HG03159 (cell line): ENCODE data around the gene AGAP1.

Experiments
- ATAC-seq: cut with Tn5 transposase; IDR thresholded peaks from one replicate; pipeline ENCODE4 v1.9.1; 2021; ENCODE audit warnings: mild to moderate bottlenecking, moderate library complexity; ENCODE audit not compliant: unreplicated experiment

AGAP1 gene

DNA sequence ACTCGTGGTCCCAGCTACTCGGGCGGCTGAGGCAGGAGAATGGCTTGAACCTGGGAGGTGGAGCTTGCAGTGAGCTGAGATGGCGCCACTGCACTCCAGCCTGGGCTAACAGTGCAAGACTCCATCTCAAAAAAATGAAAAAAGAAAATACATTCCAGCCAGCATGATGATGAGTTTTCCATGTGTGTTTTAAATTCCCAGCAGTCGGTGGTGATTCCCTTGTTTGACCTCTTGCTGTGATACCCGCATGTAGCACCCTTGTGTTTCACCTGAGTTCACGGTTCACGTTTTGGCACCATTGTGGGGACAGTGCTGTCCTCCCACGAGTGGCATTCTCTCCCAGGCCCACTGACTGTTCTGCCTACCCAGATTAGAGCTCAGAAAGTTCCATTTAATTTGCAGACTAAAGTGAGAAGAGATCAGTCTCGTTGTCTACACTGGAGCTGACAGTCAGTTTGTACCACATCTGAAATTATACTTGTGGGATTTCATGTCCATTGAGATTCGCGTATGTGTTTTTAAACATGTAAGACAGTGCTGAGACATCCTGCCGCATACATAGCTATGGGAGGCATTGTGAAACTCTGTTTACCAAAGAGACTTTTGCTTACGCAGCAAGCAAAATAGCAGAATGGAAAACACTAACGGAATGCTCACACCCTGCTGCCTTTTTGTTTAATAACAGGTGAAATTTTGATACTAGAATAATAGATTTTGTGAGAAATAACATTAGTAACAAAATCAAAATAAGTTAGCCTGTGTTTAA is 517.3 kb downstream of the AGAP1 start:
- no peak for ATAC-seq

DNA sequence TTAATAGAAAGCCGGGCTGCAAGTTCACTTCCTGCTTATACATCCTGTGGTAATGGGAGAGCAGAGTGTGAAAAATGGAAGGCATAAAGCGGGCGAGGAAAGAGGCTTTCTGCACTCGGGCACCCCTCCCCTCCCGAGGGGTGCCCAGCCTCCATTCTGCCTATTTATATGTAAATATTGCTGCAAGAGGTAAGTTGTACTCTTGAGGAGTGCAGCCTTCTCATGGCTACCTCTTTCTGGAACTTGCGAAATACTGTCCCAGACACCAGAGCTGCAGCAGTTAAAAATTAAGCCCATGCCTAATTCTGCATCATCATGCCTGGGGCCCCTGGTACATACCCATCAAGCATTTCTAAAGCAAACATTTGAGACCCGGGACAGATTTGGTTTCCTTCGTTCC is 518.3 kb downstream of the AGAP1 start:
- no peak for ATAC-seq

DNA sequence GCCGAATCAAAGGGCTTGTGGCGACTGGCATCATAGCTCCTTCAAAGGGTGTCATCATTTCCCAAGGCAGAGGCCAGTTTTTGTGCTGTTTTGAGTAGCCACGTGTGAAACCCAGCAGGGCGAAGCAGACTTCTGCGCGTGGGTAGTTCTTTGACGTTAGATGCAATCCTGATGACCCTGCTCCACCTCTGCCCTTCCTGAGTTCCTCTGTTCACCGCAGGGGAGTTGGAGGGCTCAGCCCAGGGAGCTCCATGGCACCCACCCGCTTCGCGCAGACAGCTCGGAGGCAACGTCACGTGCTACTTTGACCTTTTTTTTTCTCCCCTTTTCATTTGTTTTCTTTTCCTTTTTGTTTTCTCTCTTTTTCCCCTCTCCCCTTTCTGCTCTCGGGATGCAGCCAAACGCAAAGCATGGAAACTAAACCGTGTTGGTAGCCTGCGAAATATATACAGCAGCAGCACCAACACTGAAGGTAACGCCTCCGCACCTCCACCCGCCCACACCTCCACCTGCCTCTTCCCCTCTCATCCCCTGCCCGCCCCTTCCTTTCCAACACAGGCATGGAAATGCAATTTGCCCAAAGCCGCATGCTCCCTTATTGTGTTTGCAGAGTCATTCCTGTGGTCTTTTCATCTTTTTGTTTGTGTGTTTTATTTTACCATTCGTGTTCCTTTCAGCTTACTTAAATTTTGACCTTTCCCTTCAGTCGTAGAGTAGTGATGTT is 520.7 kb downstream of the AGAP1 start:
- no peak for ATAC-seq

DNA sequence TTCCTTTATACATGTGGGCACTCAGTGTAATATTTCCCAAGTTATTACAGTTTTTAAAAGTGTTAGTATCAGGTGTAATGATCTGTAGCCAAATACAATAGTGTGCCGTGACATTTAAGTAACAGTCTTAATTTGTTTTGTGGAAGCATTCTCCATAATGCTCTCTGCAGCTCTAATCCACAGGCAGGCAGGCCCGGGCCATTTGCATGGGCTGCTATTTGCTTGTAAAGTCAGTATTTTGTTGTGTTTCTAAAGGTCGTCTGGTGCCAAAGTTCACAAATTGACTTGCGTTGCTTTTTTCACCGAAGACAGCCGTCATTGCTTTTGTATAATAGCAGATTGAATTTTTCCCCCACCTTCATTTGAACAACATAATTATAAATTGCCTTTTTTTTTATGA is 521.3 kb downstream of the AGAP1 start:
- ATAC-seq, result no peak

DNA sequence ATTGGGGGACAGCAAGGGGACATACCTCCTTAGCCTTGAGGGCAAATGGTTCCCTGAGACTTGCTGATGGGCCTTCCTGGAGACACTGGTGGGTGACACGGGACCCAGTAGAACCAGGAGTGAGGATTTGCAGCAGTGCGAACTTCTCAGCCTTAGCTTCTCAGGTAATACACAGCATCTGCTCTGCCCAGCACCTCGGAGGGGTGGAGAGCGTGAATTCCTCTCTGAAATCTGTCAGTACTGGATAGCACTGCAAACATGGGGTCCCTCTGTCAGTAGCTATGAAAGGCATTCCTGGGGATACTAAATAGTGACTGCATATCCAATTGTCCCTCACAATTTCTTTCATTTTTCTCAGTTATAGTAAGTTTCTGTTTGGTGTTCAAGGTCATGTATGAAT is 522.7 kb downstream of the AGAP1 start:
- ATAC-seq, result no peak

DNA sequence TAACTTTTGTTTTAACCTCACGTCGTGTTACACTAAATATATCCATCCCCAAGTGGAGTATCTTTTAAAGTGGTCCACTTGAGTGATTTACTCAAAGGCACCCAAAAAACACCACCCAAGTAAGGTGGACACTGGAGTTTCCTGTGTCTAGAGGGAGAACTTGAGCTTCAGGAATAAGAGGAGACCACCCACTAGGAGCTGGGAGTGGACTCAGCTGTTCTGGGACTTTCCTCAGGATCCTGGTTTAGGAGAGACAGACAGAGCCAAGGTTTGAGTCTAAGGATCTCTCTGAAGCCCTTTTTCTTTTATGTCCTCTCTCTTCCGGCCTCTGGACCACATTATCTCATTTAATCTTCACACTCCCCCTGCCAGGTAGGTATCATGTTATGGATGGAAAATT is 523.6 kb downstream of the AGAP1 start:
- ATAC-seq, result no peak

DNA sequence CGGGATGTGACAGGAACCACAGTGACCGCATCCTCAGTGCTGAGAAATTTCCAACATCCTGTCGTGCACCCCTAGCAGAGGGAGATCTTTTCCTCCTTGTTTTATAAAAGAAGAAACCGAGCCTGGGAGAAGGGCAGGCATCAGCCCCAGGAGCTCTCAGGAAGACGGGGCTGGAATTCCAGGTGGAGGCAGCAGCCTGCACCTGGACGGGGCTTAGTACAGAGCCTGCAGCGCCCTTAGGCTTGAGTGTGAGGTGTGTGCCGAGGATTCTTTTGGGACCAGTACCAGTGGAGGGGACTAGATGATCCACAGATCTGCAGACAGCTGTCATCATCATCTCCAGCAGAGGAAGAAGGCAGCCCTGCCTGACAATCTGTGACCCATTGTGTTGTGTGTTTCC is 525.6 kb downstream of the AGAP1 start:
- no peak for ATAC-seq

DNA sequence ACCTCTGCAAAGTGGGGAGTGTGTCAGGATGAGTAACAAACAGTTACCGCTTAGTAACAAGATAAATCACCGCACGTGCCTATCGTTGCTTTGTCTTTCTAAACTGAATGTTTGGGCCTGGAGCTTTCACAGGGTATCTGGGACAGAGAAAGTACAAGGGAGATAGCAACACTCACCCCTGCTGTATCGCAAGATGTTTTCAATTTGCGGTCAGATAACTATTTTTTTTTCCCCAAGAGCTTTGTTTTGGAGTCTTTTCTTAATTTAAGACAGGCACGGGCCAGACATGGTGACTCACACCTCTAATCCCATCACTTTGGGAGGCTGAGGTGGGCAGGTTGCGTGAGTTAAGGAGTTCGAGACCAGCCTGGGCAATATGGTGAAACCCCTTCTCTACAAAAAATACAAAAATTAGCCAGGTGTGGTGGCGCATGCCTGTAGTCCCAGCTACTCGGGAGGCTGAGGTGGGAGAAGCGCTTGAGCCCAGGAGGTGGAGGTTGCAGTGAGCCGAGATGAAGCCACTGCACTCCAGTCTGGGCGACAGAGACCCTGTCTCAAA is 527.7 kb downstream of the AGAP1 start:
- no peak for ATAC-seq

DNA sequence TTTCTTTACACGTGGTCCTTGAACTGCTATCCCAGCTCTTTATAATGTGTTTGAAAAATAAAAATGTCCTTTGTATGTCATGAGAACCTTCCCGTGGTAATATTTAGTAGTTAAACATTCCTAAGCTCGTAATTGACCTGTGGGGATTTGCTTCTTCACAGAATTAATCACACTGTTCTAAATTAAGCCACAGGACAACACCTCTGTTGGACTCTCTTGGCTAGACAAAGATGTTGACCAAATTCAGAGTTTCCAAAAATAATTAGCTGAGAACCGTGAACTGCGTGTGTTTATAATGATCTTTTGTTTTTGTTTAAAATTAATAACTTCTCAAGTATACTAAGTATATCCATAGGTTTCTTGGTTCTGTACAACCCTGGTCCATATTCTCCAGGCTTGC is 528.3 kb downstream of the AGAP1 start:
- ATAC-seq, result no peak

DNA sequence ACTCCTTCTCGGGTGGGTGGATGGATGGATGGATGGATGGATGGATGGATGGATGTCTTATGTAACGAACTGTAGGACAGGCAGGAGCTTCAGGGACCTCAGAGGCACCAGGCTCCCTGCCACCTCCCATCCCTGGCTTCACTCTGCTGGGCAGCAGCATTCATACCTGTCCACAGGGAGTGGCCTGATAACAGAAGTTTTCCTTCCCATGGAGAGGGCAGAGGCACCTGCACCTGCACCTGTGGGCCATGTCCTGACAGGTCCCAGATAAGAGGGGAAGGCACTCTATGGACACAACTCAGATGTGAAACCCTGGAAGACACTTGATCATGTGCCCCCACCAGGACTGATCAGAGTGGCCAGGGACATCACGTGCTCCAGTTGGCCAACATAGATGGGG is 532.0 kb downstream of the AGAP1 start:
- no peak for ATAC-seq

DNA sequence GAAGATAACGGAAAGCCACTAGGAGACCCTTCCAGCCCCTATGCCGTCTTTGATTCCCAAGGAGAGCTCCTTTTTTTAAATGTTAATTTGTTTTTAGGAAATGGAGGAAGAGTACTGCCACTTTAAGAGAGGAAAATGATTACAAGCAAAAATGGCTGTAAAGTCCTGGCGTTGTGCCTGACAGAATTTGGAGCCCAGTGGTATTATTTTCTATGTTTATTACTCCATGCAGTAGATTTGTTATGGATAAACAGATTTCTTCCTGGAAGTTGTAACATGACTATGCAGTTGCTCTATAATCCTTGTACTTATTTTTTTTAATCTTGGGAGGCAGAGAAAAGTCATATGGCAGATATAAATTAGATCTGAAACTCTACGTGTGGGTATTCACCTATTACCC is 533.0 kb downstream of the AGAP1 start:
- ATAC-seq, result no peak

DNA sequence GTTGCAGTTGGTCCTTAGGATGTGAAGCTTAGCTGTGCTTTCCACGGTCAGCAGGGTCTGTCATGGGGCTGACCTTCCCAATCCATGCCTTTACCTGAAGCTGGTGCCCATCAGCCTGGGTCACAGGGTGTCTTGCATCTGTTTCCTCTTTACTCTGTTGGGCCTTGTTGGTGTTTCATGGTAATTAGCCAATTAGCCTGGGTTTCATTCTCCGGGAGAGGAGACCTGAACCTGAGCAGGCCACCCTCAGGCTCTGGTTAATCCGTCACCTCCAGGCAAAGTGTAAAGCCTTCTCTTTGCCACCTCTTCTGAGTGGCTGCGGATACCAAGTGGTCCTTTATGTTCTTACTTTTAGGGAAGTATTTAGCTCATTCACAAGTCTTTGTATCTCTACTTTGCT is 534.2 kb downstream of the AGAP1 start:
- no peak for ATAC-seq

DNA sequence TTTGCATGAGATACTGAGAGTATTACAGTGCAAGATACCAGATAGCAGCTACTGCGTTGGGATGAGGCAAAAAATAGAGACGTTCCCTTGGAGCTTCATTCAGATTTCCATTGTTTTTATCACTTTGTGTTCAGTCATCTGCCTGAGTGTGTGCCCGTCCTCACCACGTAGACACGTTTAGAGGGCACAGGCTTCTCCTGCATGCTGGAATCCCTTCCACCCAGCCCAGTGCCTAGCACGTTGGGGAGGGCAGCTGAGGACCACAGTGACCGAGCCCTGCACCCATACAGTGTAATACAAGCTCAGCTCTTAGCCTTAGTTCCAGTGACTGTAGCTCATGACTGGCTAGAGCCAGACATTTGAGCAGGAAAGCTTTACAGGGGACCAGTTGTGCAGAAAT is 539.6 kb downstream of the AGAP1 start:
- ATAC-seq, result no peak

DNA sequence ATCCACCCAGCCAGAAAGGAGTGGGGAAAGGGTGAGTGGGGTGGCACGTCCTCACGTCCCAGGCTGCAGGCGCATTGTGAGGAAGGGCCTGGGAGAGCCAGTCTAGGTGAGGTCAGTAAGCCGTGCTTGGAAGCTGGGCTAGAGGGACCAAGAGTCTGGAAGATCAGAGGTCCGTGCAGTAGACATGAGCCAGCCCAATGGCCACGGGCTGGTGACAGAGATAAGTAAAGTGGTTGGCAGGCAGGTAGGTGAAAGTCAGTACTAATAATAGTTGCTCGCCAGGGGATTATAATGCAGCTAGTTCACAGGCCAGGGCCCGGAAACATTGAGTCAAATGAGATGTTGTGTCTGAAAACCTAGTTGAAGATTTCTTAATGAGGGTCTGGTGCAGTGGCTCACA is 541.1 kb downstream of the AGAP1 start:
- no peak for ATAC-seq

DNA sequence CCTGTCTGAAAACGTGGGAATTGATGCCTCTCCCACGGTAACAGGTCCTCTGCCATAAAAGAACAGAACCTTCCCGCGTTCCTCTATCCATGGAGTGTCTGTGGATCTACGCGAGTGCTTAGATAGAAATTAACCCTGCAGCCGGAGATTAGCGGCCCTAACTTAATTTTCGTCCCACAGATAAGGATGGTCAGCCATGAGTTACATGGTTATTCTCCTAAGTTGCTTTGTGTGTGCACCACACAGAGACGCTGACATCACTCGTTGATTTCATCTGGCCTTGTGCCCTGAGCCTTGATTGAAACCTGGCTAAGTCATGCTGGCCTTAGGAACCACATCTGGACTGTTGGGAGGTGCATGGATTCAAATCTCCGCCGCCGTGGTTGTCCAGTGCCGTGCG is 542.2 kb downstream of the AGAP1 start:
- no peak for ATAC-seq

DNA sequence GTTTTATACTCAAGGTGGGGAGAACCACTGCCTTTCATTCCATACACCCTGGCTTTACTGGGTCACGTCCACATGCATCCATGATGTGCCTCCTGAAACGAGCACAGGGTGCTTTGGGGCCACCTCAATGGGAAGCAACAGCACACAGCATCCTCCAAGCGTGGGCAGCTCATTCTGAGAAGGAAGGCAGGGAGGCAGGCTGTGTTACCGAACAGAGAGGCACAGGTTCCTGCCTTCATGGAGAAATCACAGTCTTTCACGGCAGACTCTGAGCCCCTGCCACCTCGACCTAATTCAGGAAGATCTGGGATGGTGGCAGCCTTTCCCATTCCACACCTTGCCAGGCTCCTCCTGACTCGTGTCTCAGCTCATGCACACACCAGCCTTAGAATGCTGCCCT is 544.3 kb downstream of the AGAP1 start:
- ATAC-seq, result no peak

DNA sequence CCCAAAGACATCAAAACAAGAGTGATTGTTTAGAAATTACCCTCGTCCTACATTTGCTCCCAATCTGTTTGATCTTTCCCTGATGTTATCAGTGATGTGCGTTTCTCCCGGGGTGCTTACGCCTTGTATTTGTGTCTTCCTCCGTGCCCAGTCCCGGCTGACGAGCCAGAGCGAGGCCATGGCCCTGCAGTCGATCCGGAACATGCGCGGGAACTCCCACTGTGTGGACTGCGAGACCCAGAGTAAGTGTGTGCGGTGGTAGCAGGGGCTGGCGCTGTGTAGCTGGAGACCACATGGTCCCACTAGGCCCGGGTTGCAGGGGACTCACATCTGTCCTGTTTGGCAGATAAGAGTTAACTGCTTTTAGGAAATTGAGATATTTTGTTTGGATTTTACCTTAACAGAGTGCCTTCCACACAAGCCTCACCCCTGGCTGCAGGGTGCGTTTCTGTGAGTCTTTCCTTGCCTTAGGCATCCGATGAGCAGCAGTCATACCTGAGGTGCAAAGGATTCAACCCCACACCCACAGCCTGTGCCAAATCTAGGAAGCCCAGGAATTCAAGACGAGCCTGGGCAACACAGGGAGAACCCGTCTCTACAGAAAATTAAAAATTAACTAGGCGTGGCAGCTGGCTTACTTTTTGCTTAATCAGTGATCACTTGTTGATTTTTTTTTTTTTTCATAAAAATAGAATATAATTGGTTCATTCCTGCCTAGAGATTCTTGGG is 546.9 kb downstream of the AGAP1 start:
- no peak for ATAC-seq

DNA sequence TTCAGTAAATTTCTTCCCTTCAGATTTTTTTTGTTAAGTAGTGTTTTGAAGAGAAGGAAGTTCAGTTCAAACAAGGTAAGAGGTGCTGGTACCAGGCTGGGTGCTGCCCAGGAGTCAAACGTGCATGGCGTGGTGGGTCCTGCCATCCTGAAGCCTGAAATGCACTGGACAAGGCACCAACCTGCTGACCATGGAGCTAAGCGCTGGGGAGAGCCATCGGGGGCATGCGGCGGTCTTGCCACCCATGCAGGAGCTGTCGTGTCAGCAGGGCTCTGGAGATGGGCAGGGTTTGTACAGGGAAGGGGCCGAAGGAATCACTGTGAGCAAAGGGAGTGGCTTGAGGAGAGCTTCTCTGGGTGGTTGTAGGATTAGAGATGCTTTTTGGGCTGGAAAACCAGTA is 547.8 kb downstream of the AGAP1 start:
- ATAC-seq, result no peak

DNA sequence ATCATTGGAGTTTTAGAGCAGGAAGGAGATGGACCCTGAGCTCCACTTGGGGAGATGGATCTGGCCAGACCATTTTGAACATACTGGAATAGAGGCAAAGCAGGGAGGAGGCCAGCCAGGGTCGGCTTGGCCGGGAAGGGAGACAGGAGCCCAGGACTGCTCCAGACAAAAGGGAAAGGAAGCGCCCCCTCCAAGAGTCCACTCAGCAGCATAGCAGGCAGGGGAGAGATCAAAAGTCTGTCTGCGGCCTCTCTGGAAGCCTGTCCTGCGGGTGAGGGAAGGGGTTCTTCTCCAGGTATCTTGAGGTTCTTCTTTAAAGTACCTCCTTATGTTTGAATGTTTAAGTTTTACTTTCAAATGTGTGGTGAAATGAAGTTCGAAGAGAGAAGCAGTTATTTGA is 548.2 kb downstream of the AGAP1 start:
- ATAC-seq, result no peak

DNA sequence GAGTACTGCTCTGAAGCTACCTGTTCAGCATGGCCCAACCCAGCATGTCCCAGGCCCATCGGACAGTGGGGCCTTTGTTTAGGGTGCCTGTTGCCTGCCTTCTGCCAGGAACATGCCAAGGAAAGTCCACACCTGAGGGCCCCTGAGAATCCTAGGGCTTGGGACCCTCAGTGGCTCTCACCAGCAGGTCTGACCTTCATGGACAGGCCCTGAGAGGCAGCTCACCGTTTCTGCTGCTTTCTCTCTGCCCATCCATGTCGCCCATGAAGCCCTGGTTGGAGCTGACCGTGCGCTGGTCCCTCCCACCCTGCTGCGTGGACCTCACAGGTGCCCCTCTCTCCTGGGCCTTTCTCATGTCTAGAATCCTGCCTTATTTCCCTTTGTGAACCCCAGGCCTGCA is 550.3 kb downstream of the AGAP1 start:
- ATAC-seq, result no peak
